ENCODE data around the gene NOXA1. TPM values are rescaled to one million over a fixed set of nuclear protein-coding genes. Genes with fewer than 3 reads are reported as not detected.
"Not testable (repeated sequence)": the region's sequence is repeated elsewhere in the genome, so short reads cannot be mapped to it uniquely, and the experiment has no call there.

Gene NOXA1
- total RNA-seq, 2 experiments from 2014 or later: 1.0 to 1.2 TPM

GRCh38 chr9:137382444-137383080 is 40.6 kb upstream of the NOXA1 start:
- CTCF ChIA-PET: interaction anchor here (0.6 kb wide), 1 partner anchor 31 kb away, joined by 3 read pairs; no protein-coding TSS in a partner anchor
- no peak overlapping the region for H3K27ac Mint-ChIP-seq
- no peak overlapping the region for H3K4me3 Mint-ChIP-seq
- peaks cover 11% of the 10 kb centered on the region for H3K4me1 Mint-ChIP-seq (ENCODE audit: low read depth)
- DNase-seq: no peak
- no peaks in the 10 kb centered on the region for H3K27me3 Mint-ChIP-seq (ENCODE audit: low read depth)
- no peaks in the 10 kb centered on the region for H3K9me3 Mint-ChIP-seq
- intact Hi-C loops (cut with micrococcal nuclease): no loop called here
- H3K36me3 Mint-ChIP-seq (ENCODE audit: low read depth): no peaks in the 10 kb centered on the region

GRCh38 chr9:137383081-137383783 is 40.0 kb upstream of the NOXA1 start:
- H3K36me3 Mint-ChIP-seq (ENCODE audit: low read depth): no peaks in the 10 kb centered on the region
- CTCF ChIA-PET: interaction anchor here (0.6 kb wide), 1 partner anchor 32 kb away, joined by 3 read pairs; no protein-coding TSS in a partner anchor
- H3K27ac Mint-ChIP-seq: no peak overlapping the region
- H3K9me3 Mint-ChIP-seq: no peaks in the 10 kb centered on the region
- H3K27me3 Mint-ChIP-seq (ENCODE audit: low read depth): no peaks in the 10 kb centered on the region
- intact Hi-C loops (cut with micrococcal nuclease): no loop called here
- DNase-seq: no peak
- H3K4me3 Mint-ChIP-seq: no peak overlapping the region
- H3K4me1 Mint-ChIP-seq (ENCODE audit: low read depth): peaks cover 17% of the 10 kb centered on the region

GRCh38 chr9:137383784-137384756 is 39.1 kb upstream of the NOXA1 start:
- CTCF ChIA-PET: no interaction called here
- DNase-seq: no peak
- H3K9me3 Mint-ChIP-seq: no peaks in the 10 kb centered on the region
- H3K27ac Mint-ChIP-seq: peak overlapping the region; percentile 54
- H3K4me1 Mint-ChIP-seq (ENCODE audit: low read depth): peaks cover 20% of the 10 kb centered on the region
- H3K27me3 Mint-ChIP-seq (ENCODE audit: low read depth): no peaks in the 10 kb centered on the region
- intact Hi-C loops (cut with micrococcal nuclease): no loop called here
- no peak overlapping the region for H3K4me3 Mint-ChIP-seq
- no peaks in the 10 kb centered on the region for H3K36me3 Mint-ChIP-seq (ENCODE audit: low read depth)

GRCh38 chr9:137385061-137385655 is 38.0 kb upstream of the NOXA1 start:
- intact Hi-C loops (cut with micrococcal nuclease): no loop called here
- CTCF ChIA-PET: no interaction called here
- Mint-ChIP-seq H3K4me3 (no peak overlapping the region), H3K27ac (no peak overlapping the region), H3K4me1 (ENCODE audit: low read depth) (peaks cover 20% of the 10 kb centered on the region), H3K9me3 (no peaks in the 10 kb centered on the region), H3K27me3 (ENCODE audit: low read depth) (no peaks in the 10 kb centered on the region), H3K36me3 (ENCODE audit: low read depth) (no peaks in the 10 kb centered on the region)
- no peak for DNase-seq

- H3K4me3 Mint-ChIP-seq; H3K36me3 Mint-ChIP-seq (ENCODE audit: low read depth); DNase-seq; H3K27me3 Mint-ChIP-seq (ENCODE audit: low read depth); H3K9me3 Mint-ChIP-seq; intact Hi-C loops (cut with micrococcal nuclease): not testable (repeated sequence)
- CTCF ChIA-PET: interaction anchor here (0.6 kb wide), 2 partner anchors 119 to 185 kb away, joined by 3 read pairs; no protein-coding TSS in a partner anchor
- Mint-ChIP-seq H3K4me1 (ENCODE audit: low read depth) (peaks cover 20% of the 10 kb centered on the region), H3K27ac (peak overlapping the region; percentile 24)
These were observed 36.6 kb upstream of the NOXA1 start for GRCh38 chr9:137386507-137387113.

GRCh38 chr9:137387114-137387890 is 35.9 kb upstream of the NOXA1 start:
- H3K36me3 Mint-ChIP-seq (ENCODE audit: low read depth): no peaks in the 10 kb centered on the region
- CTCF ChIA-PET: interaction anchor here (0.6 kb wide), 2 partner anchors 118 to 185 kb away, joined by 3 read pairs; no protein-coding TSS in a partner anchor
- peak; percentile 62 for DNase-seq
- no peak overlapping the region for H3K27ac Mint-ChIP-seq
- intact Hi-C loops (cut with micrococcal nuclease): no loop called here
- no peaks in the 10 kb centered on the region for H3K9me3 Mint-ChIP-seq
- no peak overlapping the region for H3K4me3 Mint-ChIP-seq
- peaks cover 20% of the 10 kb centered on the region for H3K4me1 Mint-ChIP-seq (ENCODE audit: low read depth)
- H3K27me3 Mint-ChIP-seq (ENCODE audit: low read depth): no peaks in the 10 kb centered on the region

GRCh38 chr9:137387891-137388560 is 35.2 kb upstream of the NOXA1 start:
- H3K4me1 Mint-ChIP-seq (ENCODE audit: low read depth): peaks cover 20% of the 10 kb centered on the region
- H3K4me3 Mint-ChIP-seq: no peak overlapping the region
- no peak for DNase-seq
- intact Hi-C loops (cut with micrococcal nuclease): no loop called here
- no peaks in the 10 kb centered on the region for H3K9me3 Mint-ChIP-seq
- H3K36me3 Mint-ChIP-seq (ENCODE audit: low read depth): no peaks in the 10 kb centered on the region
- CTCF ChIA-PET: interaction anchor here (0.9 kb wide), 1 partner anchor 16 kb away, joined by 3 read pairs; no protein-coding TSS in a partner anchor
- no peaks in the 10 kb centered on the region for H3K27me3 Mint-ChIP-seq (ENCODE audit: low read depth)
- no peak overlapping the region for H3K27ac Mint-ChIP-seq

- intact Hi-C loops (cut with micrococcal nuclease): no loop called here
- H3K27me3 Mint-ChIP-seq (ENCODE audit: low read depth): no peaks in the 10 kb centered on the region
- CTCF ChIA-PET: interaction anchor here (0.9 kb wide), 1 partner anchor 15 kb away, joined by 3 read pairs; no protein-coding TSS in a partner anchor
- H3K4me1 Mint-ChIP-seq (ENCODE audit: low read depth): peaks cover 20% of the 10 kb centered on the region
- no peak overlapping the region for H3K4me3 Mint-ChIP-seq
- no peaks in the 10 kb centered on the region for H3K9me3 Mint-ChIP-seq
- H3K27ac Mint-ChIP-seq: no peak overlapping the region
- DNase-seq: no peak
- no peaks in the 10 kb centered on the region for H3K36me3 Mint-ChIP-seq (ENCODE audit: low read depth)
These were observed 34.4 kb upstream of the NOXA1 start for GRCh38 chr9:137388589-137389427.

- DNase-seq: no peak
These were observed 33.8 kb upstream of the NOXA1 start for GRCh38 chr9:137389428-137389746.

More at GRCh38 chr9:137389428-137389746, 33.8 kb upstream of the NOXA1 start:
- Mint-ChIP-seq H3K9me3 (no peaks in the 10 kb centered on the region), H3K4me3 (no peak overlapping the region), H3K27me3 (ENCODE audit: low read depth) (no peaks in the 10 kb centered on the region), H3K36me3 (ENCODE audit: low read depth) (no peaks in the 10 kb centered on the region), H3K4me1 (ENCODE audit: low read depth) (peaks cover 20% of the 10 kb centered on the region), H3K27ac (no peak overlapping the region)
- intact Hi-C loops (cut with micrococcal nuclease): no loop called here
- CTCF ChIA-PET: no interaction called here
